K562 (cell line): ENCODE data around the gene TNNT1. TPM values are rescaled to one million over a fixed set of nuclear protein-coding genes. Genes with fewer than 3 reads are reported as not detected.

Experiments
- ATAC-seq: fragments of 200-7000 bp; cut with Tn5 transposase; 3 replicates; pipeline ENCODE4 v1.9.1; 2020; ENCODE audit warnings: moderate library complexity
- BruUV-seq: library from RNA; stranded (reverse); fragments of 400-500 nt; replicated peaks from 2 replicates; lab custom pipeline; 2021; lab: Mats Ljungman, UMichigan
- CTCF ChIA-PET: fragments of 300-600 bp; formaldehyde crosslinking; extraction: SDS; loops from one replicate; lab custom pipeline; 2021; ENCODE audit warnings: low intra/inter-chr PET ratio; lab: Yijun Ruan, JAX
- POLR2A ChIA-PET: fragments of 300-600, 350-650 bp; sonication (Branson Sonifier 250); formaldehyde crosslinking; extraction: SDS; loops from one replicate; lab custom pipeline; 2021; ENCODE audit warnings: antibody characterized with exemption, inconsistent platforms; lab: Yijun Ruan, JAX
- DNase-seq, 4 experiments: peaks; one replicate each; pipeline versions ENCODE4 v3.0.0 to v3.0.0-alpha.2; 2011 to 2018; ENCODE audit warnings: low spot score in 3 of 4, mixed read lengths in 3 of 4; ENCODE audit errors: extremely low read depth in 1 of 4
- FAIRE-seq: peaks from 2 replicates; lab custom pipeline; 2011; peaks lifted over from hg19 to GRCh38; lab: Jason Lieb, UNC
- H2AFZ ChIP-seq: 2 replicates; pipeline ENCODE4 v1.6.0; 2011; ENCODE audit warnings: low read depth, low read length, control low read depth, inconsistent platforms
- H3K27ac ChIP-seq: fragments of 200-600 bp; 3 replicates; pipeline ENCODE4 v1.8.0; 2011; ENCODE audit warnings: low read depth, mild to moderate bottlenecking, control low read depth, inconsistent platforms, low read length, moderate library complexity, mixed read lengths; ENCODE audit errors: extremely low read depth
- H3K27me3 ChIP-seq, 2 experiments: fragments of 300-600 bp in 1 of 2; 2 replicates in 1 of 2; 3 replicates in 1 of 2; pipeline versions ENCODE4 v1.6.0 to v1.8.0; 2011; ENCODE audit warnings: inconsistent platforms in 2 of 2, low read length in 2 of 2, mild to moderate bottlenecking in 1 of 2, mixed read lengths in 1 of 2, moderate library complexity in 1 of 2; ENCODE audit not compliant: control insufficient read depth in 2 of 2, insufficient read depth in 2 of 2
- H3K36me3 ChIP-seq: fragments of 300-600 bp; 3 replicates; pipeline ENCODE4 v1.8.0; 2011; ENCODE audit warnings: mild to moderate bottlenecking, low read length, inconsistent platforms; ENCODE audit not compliant: control insufficient read depth, insufficient read depth
- H3K4me1 ChIP-seq, 2 experiments: fragments of 200-600 bp in 1 of 2; replicated peaks in 1 of 2; 2 replicates in 1 of 2; 3 replicates in 1 of 2; pipeline versions ENCODE4 v1.5.1 to v1.8.0; 2011; ENCODE audit warnings: inconsistent platforms in 2 of 2, low read length in 2 of 2, mild to moderate bottlenecking in 1 of 2, mixed read lengths in 1 of 2, moderate library complexity in 1 of 2; ENCODE audit not compliant: control insufficient read depth in 2 of 2, insufficient read depth in 2 of 2
- H3K4me2 ChIP-seq: 2 replicates; pipeline ENCODE4 v1.6.1; 2011; ENCODE audit warnings: low read length, control low read depth, inconsistent platforms, mixed read lengths; ENCODE audit not compliant: insufficient read depth
- H3K4me3 ChIP-seq: fragments of 200-600 bp; sonication (generic), shearing (Covaris generic); 2 replicates; pipeline ENCODE4 v1.5.1; 2016; ENCODE audit warnings: control low read depth, inconsistent platforms
- H3K79me2 ChIP-seq: fragments of 200-600 bp; 3 replicates; pipeline ENCODE4 v1.8.0; 2011; ENCODE audit warnings: low read length, inconsistent platforms; ENCODE audit not compliant: control insufficient read depth, insufficient read depth
- H3K9ac ChIP-seq, 2 experiments: 2 replicates each; pipeline versions ENCODE4 v1.6.0 to v1.6.1; 2011; ENCODE audit warnings: low read depth in 2 of 2, low read length in 2 of 2, control low read depth in 1 of 2, inconsistent platforms in 1 of 2, mild to moderate bottlenecking in 1 of 2, mixed read lengths in 1 of 2; ENCODE audit not compliant: insufficient read depth in 1 of 2
- H3K9me1 ChIP-seq: one replicate; pipeline ENCODE4 v1.6.0; 2011; ENCODE audit warnings: inconsistent platforms, mild to moderate bottlenecking, low read length, moderate library complexity; ENCODE audit not compliant: control insufficient read depth, insufficient read depth
- H3K9me3 ChIP-seq: replicated peaks from 2 replicates; pipeline ENCODE4 v1.5.1; 2011; ENCODE audit warnings: low read depth, low read length, inconsistent platforms; ENCODE audit not compliant: control insufficient read depth, insufficient read depth
- H4K20me1 ChIP-seq: replicated peaks from 2 replicates; pipeline ENCODE4 v1.6.1; 2011; ENCODE audit warnings: low read length, inconsistent platforms, mixed read lengths; ENCODE audit not compliant: control insufficient read depth, insufficient read depth
- CBX3 ChIP-seq, 2 experiments: IDR thresholded peaks; 1 replicate in 1 of 2; 2 replicates in 1 of 2; pipeline ENCODE4 v1.6.1; 2012; ENCODE audit warnings: inconsistent platforms in 2 of 2, low read length in 2 of 2, borderline replicate concordance in 1 of 2, control low read depth in 1 of 2
- EP400 ChIP-seq: fragments of 450-650 bp; IDR thresholded peaks from 2 replicates; pipeline ENCODE4 v1.6.1; 2017; ENCODE audit warnings: antibody characterized with exemption, mild to moderate bottlenecking, moderate library complexity
- LEF1 ChIP-seq: fragments of 450-650 bp; IDR thresholded peaks from 2 replicates; pipeline ENCODE4 v1.6.1; 2016; ENCODE audit warnings: mild to moderate bottlenecking
- PYGO2 ChIP-seq: fragments of 450-650 bp; IDR thresholded peaks from 2 replicates; pipeline ENCODE4 v1.6.1; 2016; ENCODE audit warnings: mild to moderate bottlenecking, missing genetic modification characterization, moderate library complexity, missing compliant biosample characterization
- RUNX1 ChIP-seq: sonication (generic); IDR thresholded peaks from 2 replicates; pipeline ENCODE4 v1.6.1; 2016; ENCODE audit warnings: antibody characterized with exemption, low read depth
- SAP30 ChIP-seq: fragments of 200-600 bp; sonication (generic); IDR thresholded peaks from 2 replicates; pipeline ENCODE4 v1.6.1; 2012; ENCODE audit warnings: borderline replicate concordance, low read depth, mild to moderate bottlenecking, moderate library complexity, low read length, control low read depth, inconsistent platforms; ENCODE audit not compliant: insufficient read depth, poor library complexity, severe bottlenecking
- TBP ChIP-seq: optimal IDR thresholded peaks from 2 replicates; pipeline ENCODE3; 2011; ENCODE audit warnings: low read depth, low read length, improper control_type of control experiment
- ZNF668 ChIP-seq: fragments of 250-450 bp; sonication (Bioruptor Pico); IDR thresholded peaks from 2 replicates; pipeline ENCODE4 v1.8.0; 2022; ENCODE audit warnings: mild to moderate bottlenecking, inconsistent platforms
- ZNF79 ChIP-seq: fragments of 250-450 bp; sonication (Bioruptor Pico); IDR thresholded peaks from 2 replicates; pipeline ENCODE4 v1.4.0; 2020; ENCODE audit warnings: low read depth, mild to moderate bottlenecking, moderate library complexity
- ZNF830 ChIP-seq: fragments of 250-450 bp; sonication (Bioruptor Pico); IDR thresholded peaks from 2 replicates; pipeline ENCODE4 v1.5.0; 2021; ENCODE audit warnings: mild to moderate bottlenecking
- WGBS: fragments of 100-300 bp; shearing (Covaris generic); methylation state at CpG from one replicate; pipeline ENCODE4 v1.1.6; 2016; ENCODE audit warnings: low coverage, mixed read lengths; ENCODE audit not compliant: insufficient coverage; ENCODE audit errors: missing lambda C conversion rate; 5-methylcytosine and 5-hydroxymethylcytosine counted together
- in situ Hi-C: fragments of 300-500 bp; cut with MboI; formaldehyde crosslinking; loops from 4 replicates; pipeline ENCODE4 v1.15.0; 2018; ENCODE audit warnings: inconsistent platforms, mixed read lengths
- intact Hi-C: fragments of 100-400 bp; cut with micrococcal nuclease; formaldehyde crosslinking; loops from 2 replicates; pipeline ENCODE4 v1.14.2; 2022
- polyA plus RNA-seq, 8 experiments: library from polyadenylated mRNA; depleted of rRNA in 4 of 8; stranded (reverse) in 5 of 8; unstranded in 3 of 8; fragments of >200 nt; fragmentation: Nextera tagmentation in 2 of 8; fragmentation: Illumina TruSeq in 1 of 8; extraction: Ambion mirVana in 2 of 8; extraction: Trizol in 1 of 8; gene quantifications; 2 replicates each; pipeline versions ENCODE4 v1.2.1 to v1.2.3, GENCODE V29; 2011 to 2014; ENCODE audit warnings: inconsistent platforms in 1 of 8, missing spikeins in 1 of 8
- total RNA-seq, 7 experiments: library from RNA; depleted of rRNA in 6 of 7; stranded (reverse); fragments of >200 nt in 6 of 7; fragmentation: Illumina TruSeq in 2 of 7; extraction: Trizol in 2 of 7; gene quantifications; 2 replicates each; pipeline versions ENCODE4 v1.2.1 to v1.2.3, GENCODE V29; 2011 to 2021; ENCODE audit warnings: low replicate concordance in 1 of 7
- TF ChIP-seq, protein P1 (sequence below), 2 experiments: fragments of 150-350 bp in 1 of 2; IDR thresholded peaks; 2 replicates each; pipeline ENCODE4 v1.6.1; 2012 to 2016; ENCODE audit warnings: low read depth in 2 of 2, low read length in 2 of 2, mild to moderate bottlenecking in 1 of 2, moderate library complexity in 1 of 2
- TF ChIP-seq, protein P2 (sequence below): fragments of 450-650 bp; IDR thresholded peaks from 2 replicates; pipeline ENCODE4 v1.6.1; 2016; ENCODE audit warnings: borderline replicate concordance
- TF ChIP-seq, protein P3 (sequence below): fragments of 250-450 bp; sonication (Bioruptor Pico); IDR thresholded peaks from 2 replicates; pipeline ENCODE4 v1.5.0; 2021; ENCODE audit warnings: mild to moderate bottlenecking, moderate library complexity

The TNNT1 gene
- total and polyA plus RNA-seq, 9 of the 15 experiments (the other 6 are each of a cell fraction or from before 2014, with no cell fraction given) = 31.8 to 390 (median 227) TPM

DNA sequence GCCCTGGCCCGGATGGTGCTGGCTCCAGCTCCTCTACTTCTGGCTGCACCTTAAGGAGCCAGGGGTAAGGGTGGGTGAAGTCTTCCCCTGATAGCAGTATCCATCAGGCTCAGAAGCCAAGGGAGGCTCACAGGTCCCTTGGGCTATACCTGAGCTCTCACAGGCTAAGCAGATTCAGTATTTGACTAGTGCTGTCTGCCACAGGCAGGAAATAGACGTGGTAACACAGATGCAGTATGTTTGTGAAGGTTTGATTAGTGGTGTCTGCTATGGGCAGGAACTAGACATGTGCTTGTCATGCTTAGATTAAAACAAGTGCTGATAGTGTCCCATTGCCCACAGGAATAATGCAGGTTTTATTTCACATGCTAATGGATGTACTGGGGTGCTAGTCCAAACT, 27.1 kb upstream of the TNNT1 start:
- H3K4me1 ChIP-seq = peaks cover 39 to 58% of the 10 kb centered on the region in 2 experiments
- ChIA-PET POLR2A (interaction anchor here (1.6 to 2.7 kb wide), 4 partner anchors 18 to 231 kb away, joined by 4 to 19 read pairs (median 7); partner anchors contain the start of genes PPP6R1 and UBE2S), CTCF (no interaction called here)
- peak overlapping the region in 1 of 2 experiments; percentile 94; a peak in 2 of 4 replicates for H3K9ac ChIP-seq
- H3K79me2 ChIP-seq = no peaks in the 10 kb centered on the region; the same call in 2 of the 3 replicates
- intact Hi-C loops = no loop called here
- H3K9me3 ChIP-seq = no peaks in the 10 kb centered on the region
- H3K27me3 ChIP-seq = no peaks in the 10 kb centered on the region
- no peaks in the 10 kb centered on the region for H3K9me1 ChIP-seq
- peak; percentile 82 for FAIRE-seq
- H3K4me2 ChIP-seq = peak overlapping the region; percentile 88
- peaks cover 15% of the 10 kb centered on the region for H4K20me1 ChIP-seq
- peak in 2 of 4 experiments; percentile 44 to 69 for DNase-seq
- no TSS peak for BruUV-seq
- no peaks in the 10 kb centered on the region for H3K36me3 ChIP-seq
- in situ Hi-C loops = no loop called here
- H3K27ac ChIP-seq = peak overlapping the region; percentile 75; the same call in 2 of the 3 replicates
- peak overlapping the region; percentile 60; the same call in 1 of the 2 replicates for H3K4me3 ChIP-seq
- peak; percentile 6; the same call in 1 of the 3 replicates for ATAC-seq
- 33% methylated on average over 2 of the region's 2 CpGs for WGBS
- peak overlapping the region; percentile 62; the same call in 1 of the 2 replicates for H2AFZ ChIP-seq
- TF ChIP-seq LEF1 = 0 out of 2 replicates have a peak, but pooled peaks have one; percentile 25
- no peak for TF ChIP-seq TBP
- TF ChIP-seq, protein P1, sequence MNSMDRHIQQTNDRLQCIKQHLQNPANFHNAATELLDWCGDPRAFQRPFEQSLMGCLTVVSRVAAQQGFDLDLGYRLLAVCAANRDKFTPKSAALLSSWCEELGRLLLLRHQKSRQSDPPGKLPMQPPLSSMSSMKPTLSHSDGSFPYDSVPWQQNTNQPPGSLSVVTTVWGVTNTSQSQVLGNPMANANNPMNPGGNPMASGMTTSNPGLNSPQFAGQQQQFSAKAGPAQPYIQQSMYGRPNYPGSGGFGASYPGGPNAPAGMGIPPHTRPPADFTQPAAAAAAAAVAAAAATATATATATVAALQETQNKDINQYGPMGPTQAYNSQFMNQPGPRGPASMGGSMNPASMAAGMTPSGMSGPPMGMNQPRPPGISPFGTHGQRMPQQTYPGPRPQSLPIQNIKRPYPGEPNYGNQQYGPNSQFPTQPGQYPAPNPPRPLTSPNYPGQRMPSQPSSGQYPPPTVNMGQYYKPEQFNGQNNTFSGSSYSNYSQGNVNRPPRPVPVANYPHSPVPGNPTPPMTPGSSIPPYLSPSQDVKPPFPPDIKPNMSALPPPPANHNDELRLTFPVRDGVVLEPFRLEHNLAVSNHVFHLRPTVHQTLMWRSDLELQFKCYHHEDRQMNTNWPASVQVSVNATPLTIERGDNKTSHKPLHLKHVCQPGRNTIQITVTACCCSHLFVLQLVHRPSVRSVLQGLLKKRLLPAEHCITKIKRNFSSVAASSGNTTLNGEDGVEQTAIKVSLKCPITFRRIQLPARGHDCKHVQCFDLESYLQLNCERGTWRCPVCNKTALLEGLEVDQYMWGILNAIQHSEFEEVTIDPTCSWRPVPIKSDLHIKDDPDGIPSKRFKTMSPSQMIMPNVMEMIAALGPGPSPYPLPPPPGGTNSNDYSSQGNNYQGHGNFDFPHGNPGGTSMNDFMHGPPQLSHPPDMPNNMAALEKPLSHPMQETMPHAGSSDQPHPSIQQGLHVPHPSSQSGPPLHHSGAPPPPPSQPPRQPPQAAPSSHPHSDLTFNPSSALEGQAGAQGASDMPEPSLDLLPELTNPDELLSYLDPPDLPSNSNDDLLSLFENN (IDR thresholded peaks at IDR 0.05; ENCODE audit: low read depth in 2 of 2, low read length in 2 of 2) = peak in 1 of 2 experiments; percentile 88; a peak in 2 of 4 replicates
- TF ChIP-seq, protein P2, sequence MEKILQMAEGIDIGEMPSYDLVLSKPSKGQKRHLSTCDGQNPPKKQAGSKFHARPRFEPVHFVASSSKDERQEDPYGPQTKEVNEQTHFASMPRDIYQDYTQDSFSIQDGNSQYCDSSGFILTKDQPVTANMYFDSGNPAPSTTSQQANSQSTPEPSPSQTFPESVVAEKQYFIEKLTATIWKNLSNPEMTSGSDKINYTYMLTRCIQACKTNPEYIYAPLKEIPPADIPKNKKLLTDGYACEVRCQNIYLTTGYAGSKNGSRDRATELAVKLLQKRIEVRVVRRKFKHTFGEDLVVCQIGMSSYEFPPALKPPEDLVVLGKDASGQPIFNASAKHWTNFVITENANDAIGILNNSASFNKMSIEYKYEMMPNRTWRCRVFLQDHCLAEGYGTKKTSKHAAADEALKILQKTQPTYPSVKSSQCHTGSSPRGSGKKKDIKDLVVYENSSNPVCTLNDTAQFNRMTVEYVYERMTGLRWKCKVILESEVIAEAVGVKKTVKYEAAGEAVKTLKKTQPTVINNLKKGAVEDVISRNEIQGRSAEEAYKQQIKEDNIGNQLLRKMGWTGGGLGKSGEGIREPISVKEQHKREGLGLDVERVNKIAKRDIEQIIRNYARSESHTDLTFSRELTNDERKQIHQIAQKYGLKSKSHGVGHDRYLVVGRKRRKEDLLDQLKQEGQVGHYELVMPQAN = peak; percentile 68; the same call in 1 of the 2 replicates
- no peak for TF ChIP-seq RUNX1
- no peak for TF ChIP-seq ZNF668
- peak; percentile 70 for TF ChIP-seq EP400
- TF ChIP-seq, protein P3, sequence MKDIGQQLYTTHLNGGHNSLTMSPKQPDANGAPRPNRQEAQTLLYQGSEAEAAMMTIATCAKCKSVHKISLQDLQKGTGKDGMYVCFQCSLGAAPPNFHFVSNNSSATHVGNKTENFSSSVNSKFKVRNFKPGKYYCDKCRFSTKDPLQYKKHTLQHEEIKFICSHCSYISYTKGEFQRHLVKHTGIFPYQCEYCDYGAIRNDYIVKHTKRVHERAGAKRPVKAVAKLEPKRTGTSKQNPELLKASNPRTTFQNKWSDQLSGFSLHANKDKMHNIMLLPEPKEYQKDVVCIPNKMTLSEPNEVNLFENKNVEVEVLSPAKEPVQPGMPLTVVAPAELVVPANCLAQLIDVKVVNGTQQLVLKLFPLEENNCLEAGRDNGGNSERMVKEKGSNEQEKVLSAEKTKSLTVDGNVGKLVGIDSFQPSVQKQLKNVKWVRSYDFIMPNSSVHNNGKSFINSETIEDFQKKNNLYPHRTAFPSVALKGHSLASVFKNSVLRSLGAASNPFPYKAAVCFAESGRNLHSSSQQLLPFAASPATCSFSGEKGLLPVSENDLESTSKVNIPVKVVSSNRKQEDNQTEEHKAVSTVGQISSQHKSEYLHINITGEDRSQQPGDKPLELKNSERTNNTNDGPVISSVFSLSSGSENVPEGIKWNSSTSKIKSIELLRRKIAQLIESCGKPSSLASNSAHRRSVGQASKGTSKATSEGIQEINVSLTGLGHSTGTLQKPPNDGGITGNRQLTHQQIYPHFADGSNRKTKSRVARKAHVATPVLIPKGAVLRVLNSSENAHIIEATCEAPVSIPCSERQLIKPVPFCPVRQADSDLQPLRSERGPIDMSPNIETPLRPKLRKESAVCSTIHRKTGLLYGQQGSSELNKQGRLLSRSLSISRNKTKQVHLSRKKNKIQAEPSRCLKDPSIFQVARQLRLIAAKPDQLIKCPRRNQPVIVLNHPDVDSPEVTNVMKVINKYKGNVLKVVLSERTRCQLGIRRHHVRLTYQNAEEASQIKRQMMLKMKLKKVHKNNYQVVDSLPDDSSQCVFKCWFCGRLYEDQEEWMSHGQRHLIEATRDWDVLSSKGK (CRISPR knock-in tag) = no peak
- TF ChIP-seq CBX3 (IDR thresholded peaks at IDR 0.05; ENCODE audit: borderline replicate concordance in 1 of 2, low read length in 2 of 2) = peak in 1 of 2 experiments; percentile 89; a peak in 1 of 3 replicates
- TF ChIP-seq PYGO2 (tag) = no peak
- no peak for TF ChIP-seq ZNF830
- no peak for TF ChIP-seq SAP30
- TF ChIP-seq ZNF79 = no peak
